Left hindlimb (tissue), 1 donor: Measurements from ENCODE around the gene TNFRSF13B.
"Not testable (repeated sequence)": the region's sequence is repeated elsewhere in the genome, so short reads cannot be mapped to it uniquely, and the experiment has no call there.

Experiments
- DNase-seq: peaks from one replicate; pipeline ENCODE4 v3.0.0-alpha.2; 2018

TNFRSF13B gene

GRCh38 chr17:17004997-17005614 is 33.2 kb upstream of the TNFRSF13B start:
- DNase-seq: not testable (repeated sequence)

DNA sequence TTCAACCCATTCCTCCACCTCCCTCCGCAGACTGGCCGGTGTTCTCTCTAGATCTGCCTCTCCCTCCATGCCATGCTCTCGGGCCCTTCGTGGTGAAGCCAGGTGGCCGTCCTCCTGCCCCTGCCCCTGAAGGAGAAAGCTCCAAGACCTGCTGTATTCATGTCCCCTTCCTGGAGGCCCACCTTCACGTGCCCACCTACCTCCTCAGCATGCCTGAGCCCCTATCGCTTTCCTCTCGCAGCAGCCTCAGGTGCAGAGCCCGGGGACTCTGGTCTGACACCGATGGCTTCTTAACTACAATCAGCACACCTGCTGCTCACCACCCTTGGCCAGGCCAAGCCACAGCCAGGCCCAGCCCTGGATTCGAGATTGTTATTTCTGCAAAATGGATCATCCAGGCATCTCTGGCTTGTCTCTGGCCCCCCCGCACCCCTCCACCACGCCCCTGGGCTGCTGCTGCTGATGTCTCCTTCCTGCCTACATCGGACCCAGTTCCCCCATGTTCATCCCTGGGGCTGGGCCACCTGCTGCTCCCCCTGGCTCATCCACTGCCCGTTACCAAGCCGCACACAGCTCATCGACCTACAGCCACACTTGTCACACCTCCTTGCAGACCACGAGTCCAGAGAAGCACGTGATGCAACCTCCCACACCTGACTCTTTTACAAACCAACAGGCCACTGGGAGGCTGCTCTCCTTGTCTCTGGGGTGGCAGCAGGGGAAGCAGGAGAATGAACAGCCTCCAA is 32.5 kb upstream of the TNFRSF13B start:
- DNase-seq: no peak

- DNase-seq: not testable (repeated sequence)
Observed at GRCh38 chr17:17002731-17003715, 31.1 kb upstream of the TNFRSF13B start.

- DNase-seq: peak; percentile 71
Observed at GRCh38 chr17:17001874-17002520, 30.1 kb upstream of the TNFRSF13B start.

- no peak for DNase-seq
Observed at GRCh38 chr17:17001076-17001777, 29.3 kb upstream of the TNFRSF13B start.

- no peak for DNase-seq
Observed at GRCh38 chr17:16999931-17000625, 28.2 kb upstream of the TNFRSF13B start.

DNA sequence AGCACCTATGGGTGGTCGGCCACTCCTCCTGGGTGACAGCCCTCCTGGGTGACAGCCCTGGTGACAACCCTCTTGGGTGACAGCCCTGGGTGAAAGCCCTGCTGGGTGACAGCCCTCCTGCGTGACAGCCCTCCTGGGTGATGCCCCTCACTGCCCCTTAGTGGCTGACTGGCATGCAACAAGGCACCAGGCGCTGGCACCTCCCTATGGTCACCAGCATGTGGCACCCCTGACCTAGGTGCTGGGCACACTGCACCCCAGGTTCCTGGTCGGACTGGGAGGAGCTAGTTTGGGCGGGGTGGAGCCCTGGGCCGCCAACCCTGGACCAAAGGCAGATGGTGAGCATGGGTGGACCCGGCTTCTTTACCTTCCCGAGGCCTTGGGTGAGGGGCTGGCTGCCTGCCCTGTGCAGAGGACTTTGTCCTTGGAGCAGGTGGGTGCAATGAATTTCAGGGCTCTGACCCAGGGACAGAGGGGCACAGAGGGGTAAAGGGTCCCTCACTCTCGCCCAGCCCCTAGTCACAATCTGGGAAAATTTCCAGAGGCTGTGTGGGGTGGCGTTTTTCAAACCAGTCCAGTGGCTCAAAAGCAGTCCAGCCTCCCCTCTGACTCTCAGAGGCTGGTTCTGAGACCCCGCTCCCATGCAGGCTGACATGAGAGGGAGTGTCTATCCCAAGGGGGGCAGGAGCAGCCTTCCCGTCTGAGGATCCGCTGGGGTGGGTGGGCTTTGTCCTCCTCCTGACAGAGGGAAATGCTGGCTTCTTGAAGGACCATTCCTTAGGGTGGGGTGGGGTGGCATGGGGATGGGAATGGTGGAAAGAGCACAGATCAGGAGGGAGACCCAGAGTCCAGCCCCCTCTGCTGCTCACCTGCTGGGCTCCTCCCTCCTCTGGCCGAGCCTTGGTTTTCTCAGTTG is 25.9 kb upstream of the TNFRSF13B start:
- DNase-seq: no peak

GRCh38 chr17:16996726-16997125 is 24.8 kb upstream of the TNFRSF13B start:
- not testable (repeated sequence) for DNase-seq

DNA sequence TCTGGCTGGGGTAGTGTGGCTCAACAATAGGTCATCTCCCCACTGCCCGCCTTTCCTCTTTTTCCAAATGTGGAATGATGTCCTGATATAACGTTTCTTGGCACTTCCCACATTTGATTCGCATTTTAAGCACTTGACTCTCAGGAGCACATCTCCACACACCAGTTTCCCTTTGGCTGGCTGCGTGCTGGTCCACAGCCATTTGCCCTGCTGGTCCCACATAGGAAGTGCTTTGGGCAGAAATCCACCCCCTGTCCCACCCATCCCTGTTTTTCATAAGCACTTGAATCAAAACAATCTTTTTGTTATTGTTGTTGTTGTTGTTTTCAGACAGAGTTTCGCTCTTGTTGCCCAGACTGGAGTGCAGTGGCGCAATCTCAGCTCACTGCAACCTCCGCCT is 24.0 kb upstream of the TNFRSF13B start:
- no peak for DNase-seq

GRCh38 chr17:16994631-16995030 is 22.7 kb upstream of the TNFRSF13B start:
- DNase-seq: no peak

- DNase-seq: peak; percentile 76
Observed at GRCh38 chr17:16991349-16992009, 19.6 kb upstream of the TNFRSF13B start.

DNA sequence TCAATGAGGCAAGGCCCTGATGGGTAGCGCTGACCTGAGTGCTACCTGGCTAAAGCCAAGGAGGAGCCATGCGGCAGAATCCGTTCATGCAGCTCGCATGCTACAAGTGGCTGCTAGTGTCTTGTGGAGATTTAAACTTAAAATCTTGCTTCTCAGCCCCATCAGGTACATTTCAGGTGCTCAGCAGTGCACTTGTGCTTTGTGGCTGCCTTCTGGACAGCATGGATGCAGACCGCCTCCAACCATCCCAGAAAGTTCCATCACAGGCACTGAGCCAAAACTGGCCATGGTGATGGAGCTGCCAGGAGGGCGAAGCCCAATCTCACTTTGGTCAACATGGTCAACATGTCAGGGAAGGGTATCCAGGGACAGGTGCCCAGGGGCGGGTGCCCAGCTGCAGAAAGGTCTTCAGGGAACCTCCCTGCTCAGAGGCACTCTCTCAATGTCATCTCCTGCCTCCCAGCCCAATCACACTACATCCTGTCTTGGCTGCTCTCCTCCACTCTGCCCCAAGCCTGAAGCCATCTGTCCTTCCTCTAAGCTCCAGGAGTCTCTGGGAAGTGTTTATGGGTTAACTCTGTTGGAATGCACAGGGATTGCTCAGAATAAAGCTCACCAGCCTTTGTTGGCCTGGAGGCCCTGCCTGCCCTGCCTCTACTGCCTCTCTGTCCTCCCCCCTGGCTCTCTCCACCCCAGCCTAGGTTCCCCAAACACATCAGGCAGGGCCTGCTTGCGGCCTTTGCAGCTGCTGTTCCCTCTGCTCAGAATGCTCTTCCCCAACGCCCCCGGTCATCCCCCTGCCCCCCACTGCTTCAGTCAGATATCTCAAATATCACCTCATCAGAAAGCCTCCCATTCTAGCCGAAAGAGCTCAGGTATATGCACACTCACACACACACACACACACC is 18.3 kb upstream of the TNFRSF13B start:
- no peak for DNase-seq

GRCh38 chr17:16989230-16989952 is 17.5 kb upstream of the TNFRSF13B start:
- DNase-seq: no peak

- DNase-seq: no peak
Observed at GRCh38 chr17:16988749-16989229, 16.9 kb upstream of the TNFRSF13B start.

DNA sequence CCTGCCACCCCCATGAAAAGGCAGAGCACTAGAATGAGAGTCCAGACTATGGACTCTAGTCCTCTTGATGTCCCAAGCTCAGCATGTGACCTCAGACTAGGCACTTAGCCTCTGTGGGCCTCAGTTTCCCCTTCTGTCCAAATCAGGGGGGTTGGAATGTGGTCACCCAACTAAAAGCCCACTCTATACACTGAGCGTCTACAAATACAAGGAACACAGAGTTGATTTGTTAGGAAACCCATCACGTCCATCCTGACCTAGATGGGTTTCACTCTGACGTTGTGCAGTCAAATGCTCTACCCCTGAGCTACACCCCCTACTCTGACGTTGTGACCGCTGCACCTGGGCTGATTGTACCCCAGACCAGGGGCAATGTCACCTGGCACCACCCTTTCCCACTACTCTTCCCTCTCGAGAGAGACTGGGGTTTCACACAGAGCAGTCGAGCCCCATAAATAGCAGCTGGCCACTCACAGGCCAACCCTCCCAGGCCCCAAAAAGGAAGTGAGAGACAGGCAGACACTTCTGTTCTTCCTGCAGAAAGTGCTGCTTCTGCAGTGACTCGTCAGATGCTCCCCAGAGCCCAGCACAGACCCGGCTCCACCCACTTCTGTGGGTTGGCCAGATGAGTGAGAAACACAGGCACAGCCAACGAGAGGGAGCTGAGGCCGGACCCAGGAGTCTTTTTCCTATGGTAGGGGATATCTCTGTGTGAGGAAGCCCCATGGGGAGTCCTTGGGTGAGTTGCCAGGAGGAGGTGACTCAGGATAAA is 16.1 kb upstream of the TNFRSF13B start:
- DNase-seq: peak; percentile 82

DNA sequence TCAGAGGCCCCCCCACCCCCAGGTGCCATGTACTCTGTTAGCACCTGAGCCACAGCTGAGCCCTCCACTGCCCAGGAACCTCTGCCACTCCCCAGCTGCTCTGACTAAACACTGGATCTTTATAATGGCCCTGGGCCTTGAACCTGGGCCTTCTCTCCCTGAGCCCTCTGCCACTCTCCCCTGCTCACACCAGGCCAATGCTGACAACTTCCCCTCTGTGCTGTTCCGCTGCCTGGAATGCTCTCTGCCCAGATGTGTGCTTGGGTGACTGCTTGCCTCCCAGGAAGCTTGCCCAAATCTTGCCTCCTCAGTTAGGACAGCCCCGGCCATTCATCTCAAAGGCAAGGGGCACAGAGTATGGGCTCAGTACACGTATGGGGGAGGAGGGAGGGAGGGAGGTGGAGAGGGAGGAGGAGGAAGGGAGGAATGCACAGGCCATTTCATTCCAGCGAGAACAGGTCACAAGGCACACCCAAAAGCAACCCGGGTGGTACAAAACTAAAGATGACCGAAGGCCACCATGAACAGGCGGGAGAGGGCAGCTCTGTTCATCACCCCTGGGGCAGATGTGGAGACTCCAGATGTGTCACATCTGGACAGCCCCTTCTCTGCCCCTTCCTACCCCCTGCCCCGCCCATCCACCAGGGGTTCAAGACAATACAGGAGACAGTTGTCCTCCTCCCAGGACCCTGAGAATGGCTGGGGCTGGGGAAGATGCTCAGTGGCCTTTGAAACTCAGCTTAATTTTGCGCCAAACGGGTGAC is 15.3 kb upstream of the TNFRSF13B start:
- no peak for DNase-seq
